HepG2 (cell line): ENCODE data around the gene CA14. TPM values are rescaled to one million over a fixed set of nuclear protein-coding genes. Genes with fewer than 3 reads are reported as not detected.

ENCODE experiments used
- CBX1 ChIP-seq: IDR thresholded peaks from one replicate; pipeline ENCODE4 v1.6.1; 2016; ENCODE audit warnings: antibody characterized with exemption, low read depth
- FOXA3 ChIP-seq: IDR thresholded peaks from 2 replicates; pipeline ENCODE4 v1.6.1; 2016; ENCODE audit warnings: missing genetic modification reagents, missing compliant biosample characterization
- GATAD1 ChIP-seq: IDR thresholded peaks from 2 replicates; pipeline ENCODE4 v1.6.1; 2016; ENCODE audit warnings: missing genetic modification reagents, missing compliant biosample characterization
- KLF11 ChIP-seq: IDR thresholded peaks from 2 replicates; pipeline ENCODE4 v1.6.1; 2016; ENCODE audit warnings: missing compliant biosample characterization
- KLF12 ChIP-seq: sonication (generic); formaldehyde crosslinking; IDR thresholded peaks from 2 replicates; pipeline ENCODE4 v1.4.0; 2020; ENCODE audit warnings: missing genetic modification reagents, borderline replicate concordance
- MAF1 ChIP-seq: sonication (generic); formaldehyde crosslinking; IDR thresholded peaks from 2 replicates; pipeline ENCODE4 v1.5.0; 2020; ENCODE audit warnings: missing genetic modification reagents, borderline replicate concordance
- MAFK ChIP-seq, 2 experiments: IDR thresholded peaks in 1 of 2; conservative IDR thresholded peaks in 1 of 2; 2 replicates each; pipeline ENCODE4 v1.6.1; 2011; ENCODE audit warnings: improper control_type of control experiment in 2 of 2, low read length in 2 of 2
- RBM22 ChIP-seq: fragments of 200-400 bp; formaldehyde crosslinking; optimal IDR thresholded peaks from 2 replicates; pipeline ENCODE3; 2017; ENCODE audit warnings: mild to moderate bottlenecking, low read length, moderate library complexity
- SAFB2 ChIP-seq: sonication (generic); formaldehyde crosslinking; IDR thresholded peaks from 2 replicates; pipeline ENCODE4 v1.5.1; 2020; ENCODE audit warnings: missing genetic modification reagents, low read depth, mild to moderate bottlenecking, borderline replicate concordance
- SRSF1 ChIP-seq: fragments of 200-400 bp; formaldehyde crosslinking; optimal IDR thresholded peaks from 2 replicates; pipeline ENCODE3; 2017; ENCODE audit warnings: mild to moderate bottlenecking, low read depth, low read length, moderate library complexity
- TSC22D2 ChIP-seq: sonication (generic); formaldehyde crosslinking; IDR thresholded peaks from 2 replicates; pipeline ENCODE4 v1.5.1; 2020; ENCODE audit warnings: missing genetic modification reagents, mild to moderate bottlenecking, borderline replicate concordance
- ZBTB21 ChIP-seq: sonication (generic); formaldehyde crosslinking; IDR thresholded peaks from 2 replicates; pipeline ENCODE4 v1.4.0; 2020; ENCODE audit warnings: missing genetic modification reagents
- ZFP82 ChIP-seq: sonication (generic); formaldehyde crosslinking; IDR thresholded peaks from 2 replicates; pipeline ENCODE4 v1.5.1; 2020; ENCODE audit warnings: mild to moderate bottlenecking, missing genetic modification reagents, borderline replicate concordance
- ZKSCAN1 ChIP-seq: fragments of 150-350 bp; IDR thresholded peaks from 2 replicates; pipeline ENCODE4 v1.6.1; 2014; ENCODE audit warnings: low read length
- ZNF260 ChIP-seq: sonication (generic); formaldehyde crosslinking; IDR thresholded peaks from 2 replicates; pipeline ENCODE4 v1.4.0; 2020; ENCODE audit warnings: missing genetic modification reagents, low read depth, mild to moderate bottlenecking, borderline replicate concordance
- ZNF292 ChIP-seq: sonication (generic); formaldehyde crosslinking; IDR thresholded peaks from 2 replicates; pipeline ENCODE4 v1.8.1; 2022; ENCODE audit warnings: mild to moderate bottlenecking, low read depth, missing genetic modification reagents, borderline replicate concordance
- ZNF446 ChIP-seq: sonication (generic); formaldehyde crosslinking; IDR thresholded peaks from 2 replicates; pipeline ENCODE4 v1.5.0; 2020; ENCODE audit warnings: mild to moderate bottlenecking, missing genetic modification reagents
- ZNF550 ChIP-seq: sonication (generic); formaldehyde crosslinking; IDR thresholded peaks from 2 replicates; pipeline ENCODE4 v1.4.0; 2020; ENCODE audit warnings: mild to moderate bottlenecking, missing genetic modification reagents, borderline replicate concordance
- ZNF552 ChIP-seq: sonication (generic); formaldehyde crosslinking; IDR thresholded peaks from 2 replicates; pipeline ENCODE4 v1.9.0; 2022; ENCODE audit warnings: missing genetic modification reagents, mild to moderate bottlenecking, borderline replicate concordance
- ZNF558 ChIP-seq: sonication (generic); formaldehyde crosslinking; IDR thresholded peaks from 2 replicates; pipeline ENCODE4 v1.9.0; 2022; ENCODE audit warnings: mild to moderate bottlenecking, missing genetic modification reagents, borderline replicate concordance
- ZNF713 ChIP-seq: sonication (generic); formaldehyde crosslinking; IDR thresholded peaks from 2 replicates; pipeline ENCODE4 v1.4.0; 2020; ENCODE audit warnings: mild to moderate bottlenecking, missing genetic modification reagents
- polyA plus RNA-seq, 8 experiments: library from polyadenylated mRNA; depleted of rRNA in 3 of 8; stranded (reverse) in 7 of 8; unstranded in 1 of 8; fragments of >200 nt; fragmentation: Illumina TruSeq in 4 of 8; extraction: Trizol in 4 of 8; gene quantifications; 2 replicates each; pipeline versions ENCODE4 v1.2.1 to v1.2.3, GENCODE V29; 2011 to 2016; ENCODE audit warnings: low read depth in 4 of 8, missing spikeins in 1 of 8, mixed read lengths in 1 of 8; ENCODE audit not compliant: insufficient read depth in 1 of 8
- total RNA-seq, 5 experiments: library from RNA; depleted of rRNA; stranded (reverse); fragments of >200 nt; fragmentation: Illumina TruSeq; extraction: Trizol; gene quantifications; 2 replicates each; pipeline ENCODE4 v1.2.3, GENCODE V29; 2016; ENCODE audit warnings: low read depth in 1 of 5
- TF ChIP-seq, protein P1 (sequence below): IDR thresholded peaks from 2 replicates; pipeline ENCODE4 v1.6.1; 2016; ENCODE audit warnings: missing biosample characterization, missing genetic modification reagents, low read depth
- TF ChIP-seq, protein P2 (sequence below): sonication (generic); formaldehyde crosslinking; IDR thresholded peaks from 2 replicates; pipeline ENCODE4 v1.4.0; 2020; ENCODE audit warnings: missing genetic modification reagents
- TF ChIP-seq, protein P3 (sequence below): IDR thresholded peaks from 2 replicates; pipeline ENCODE4 v1.6.1; 2016; ENCODE audit warnings: missing compliant biosample characterization, missing genetic modification reagents, borderline replicate concordance
- TF ChIP-seq, protein P4 (sequence below): sonication (generic); formaldehyde crosslinking; IDR thresholded peaks from 2 replicates; pipeline ENCODE4 v1.8.0; 2022; ENCODE audit warnings: mild to moderate bottlenecking, missing genetic modification reagents

The CA14 gene
- total and polyA plus RNA-seq, 2 of the 13 experiments (the other 11 are each of a cell fraction or from before 2014, with no cell fraction given) = 2.4 to 8.5 TPM

DNA sequence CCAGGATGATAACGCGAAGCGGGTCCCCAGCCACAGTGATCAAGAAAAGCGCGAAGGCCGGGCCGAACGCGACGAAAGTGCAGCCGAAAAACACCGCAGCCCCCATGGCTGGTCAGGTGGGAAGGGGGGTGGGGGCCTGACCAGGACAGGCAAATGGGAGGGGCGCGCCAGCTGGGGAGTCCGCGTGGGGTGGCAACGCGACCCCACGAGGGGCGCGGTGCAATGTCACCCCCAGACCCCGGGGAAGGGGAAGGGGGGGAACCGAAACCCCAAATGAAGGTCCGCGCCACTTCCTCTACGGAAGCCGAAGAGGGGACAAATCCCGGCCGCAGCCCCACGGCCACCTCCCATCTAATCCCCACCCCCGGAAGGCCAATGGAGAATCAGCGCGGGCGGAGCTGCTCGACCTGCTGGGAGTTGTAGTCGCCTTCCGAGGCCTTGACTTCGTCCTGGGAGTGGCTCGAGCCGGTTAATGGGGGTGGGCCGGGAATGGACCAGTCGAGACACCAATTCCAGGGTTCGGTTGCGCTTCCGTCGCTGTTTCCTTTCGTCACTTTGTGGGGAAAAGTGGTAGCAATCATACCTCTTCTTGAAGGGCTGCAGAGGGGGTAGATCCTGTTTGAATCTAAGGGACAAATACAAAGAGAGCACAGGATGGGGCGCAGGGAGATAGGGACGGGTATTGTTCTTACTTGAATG is 11.3 kb downstream of the CA14 start, which contains the start of gene APH1A (continued):
- TF ChIP-seq, protein P1, sequence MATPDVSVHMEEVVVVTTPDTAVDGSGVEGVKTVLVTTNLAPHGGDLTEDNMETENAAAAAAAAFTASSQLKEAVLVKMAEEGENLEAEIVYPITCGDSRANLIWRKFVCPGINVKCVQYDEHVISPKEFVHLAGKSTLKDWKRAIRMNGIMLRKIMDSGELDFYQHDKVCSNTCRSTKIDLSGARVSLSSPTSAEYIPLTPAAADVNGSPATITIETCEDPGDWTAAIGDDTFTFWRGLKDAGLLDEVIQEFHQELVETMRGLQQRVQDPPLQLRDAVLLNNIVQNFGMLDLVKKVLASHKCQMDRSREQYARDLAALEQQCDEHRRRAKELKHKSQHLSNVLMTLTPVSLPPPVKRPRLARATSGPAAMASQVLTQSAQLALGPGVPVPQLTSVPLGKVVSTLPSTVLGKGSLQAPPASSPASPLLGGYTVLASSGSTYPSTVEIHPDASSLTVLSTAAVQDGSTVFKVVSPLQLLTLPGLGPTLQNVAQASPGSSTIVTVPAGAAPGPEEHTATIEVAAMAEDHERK = peak; percentile 36; the same call in 1 of the 2 replicates
- TF ChIP-seq, protein P2, sequence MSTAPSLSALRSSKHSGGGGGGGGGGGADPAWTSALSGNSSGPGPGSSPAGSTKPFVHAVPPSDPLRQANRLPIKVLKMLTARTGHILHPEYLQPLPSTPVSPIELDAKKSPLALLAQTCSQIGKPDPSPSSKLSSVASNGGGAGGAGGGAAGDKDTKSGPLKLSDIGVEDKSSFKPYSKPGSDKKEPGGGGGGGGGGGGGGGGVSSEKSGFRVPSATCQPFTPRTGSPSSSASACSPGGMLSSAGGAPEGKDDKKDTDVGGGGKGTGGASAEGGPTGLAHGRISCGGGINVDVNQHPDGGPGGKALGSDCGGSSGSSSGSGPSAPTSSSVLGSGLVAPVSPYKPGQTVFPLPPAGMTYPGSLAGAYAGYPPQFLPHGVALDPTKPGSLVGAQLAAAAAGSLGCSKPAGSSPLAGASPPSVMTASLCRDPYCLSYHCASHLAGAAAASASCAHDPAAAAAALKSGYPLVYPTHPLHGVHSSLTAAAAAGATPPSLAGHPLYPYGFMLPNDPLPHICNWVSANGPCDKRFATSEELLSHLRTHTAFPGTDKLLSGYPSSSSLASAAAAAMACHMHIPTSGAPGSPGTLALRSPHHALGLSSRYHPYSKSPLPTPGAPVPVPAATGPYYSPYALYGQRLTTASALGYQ (CRISPR knock-in tag) = 0 out of 2 replicates have a peak, but pooled peaks have one; percentile 49
- TF ChIP-seq ZNF713 (CRISPR knock-in tag) (no peak), ZNF292 (CRISPR knock-in tag) (no peak), KLF12 (peak; percentile 97; the same call in 1 of the 2 replicates), ZBTB21 (CRISPR knock-in tag) (no peak), ZNF552 (CRISPR knock-in tag) (no peak), GATAD1 (CRISPR knock-in tag) (peak; percentile 93), ZKSCAN1 (no peak), ZFP82 (no peak), ZNF260 (CRISPR knock-in tag) (no peak), CBX1 (no peak), SAFB2 (CRISPR knock-in tag) (no peak), ZNF558 (CRISPR knock-in tag) (no peak), MAFK (conservative IDR thresholded peaks at IDR 0.05 in 1 of 2, IDR thresholded peaks at IDR 0.05 in 1 of 2; ENCODE audit: low read length in 2 of 2) (no peak), FOXA3 (CRISPR knock-in tag) (0 out of 2 replicates have a peak, but pooled peaks have one; percentile 7), KLF11 (CRISPR knock-in tag) (no peak; the same call in 1 of the 2 replicates), ZNF446 (no peak), RBM22 (no peak), ZNF550 (CRISPR knock-in tag) (no peak), TSC22D2 (CRISPR knock-in tag) (no peak), MAF1 (CRISPR knock-in tag) (no peak), SRSF1 (peak; percentile 89)
- TF ChIP-seq, protein P3, sequence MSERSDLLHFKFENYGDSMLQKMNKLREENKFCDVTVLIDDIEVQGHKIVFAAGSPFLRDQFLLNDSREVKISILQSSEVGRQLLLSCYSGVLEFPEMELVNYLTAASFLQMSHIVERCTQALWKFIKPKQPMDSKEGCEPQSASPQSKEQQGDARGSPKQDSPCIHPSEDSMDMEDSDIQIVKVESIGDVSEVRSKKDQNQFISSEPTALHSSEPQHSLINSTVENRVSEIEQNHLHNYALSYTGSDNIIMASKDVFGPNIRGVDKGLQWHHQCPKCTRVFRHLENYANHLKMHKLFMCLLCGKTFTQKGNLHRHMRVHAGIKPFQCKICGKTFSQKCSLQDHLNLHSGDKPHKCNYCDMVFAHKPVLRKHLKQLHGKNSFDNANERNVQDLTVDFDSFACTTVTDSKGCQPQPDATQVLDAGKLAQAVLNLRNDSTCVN (CRISPR knock-in tag) = no peak
- TF ChIP-seq, protein P4, sequence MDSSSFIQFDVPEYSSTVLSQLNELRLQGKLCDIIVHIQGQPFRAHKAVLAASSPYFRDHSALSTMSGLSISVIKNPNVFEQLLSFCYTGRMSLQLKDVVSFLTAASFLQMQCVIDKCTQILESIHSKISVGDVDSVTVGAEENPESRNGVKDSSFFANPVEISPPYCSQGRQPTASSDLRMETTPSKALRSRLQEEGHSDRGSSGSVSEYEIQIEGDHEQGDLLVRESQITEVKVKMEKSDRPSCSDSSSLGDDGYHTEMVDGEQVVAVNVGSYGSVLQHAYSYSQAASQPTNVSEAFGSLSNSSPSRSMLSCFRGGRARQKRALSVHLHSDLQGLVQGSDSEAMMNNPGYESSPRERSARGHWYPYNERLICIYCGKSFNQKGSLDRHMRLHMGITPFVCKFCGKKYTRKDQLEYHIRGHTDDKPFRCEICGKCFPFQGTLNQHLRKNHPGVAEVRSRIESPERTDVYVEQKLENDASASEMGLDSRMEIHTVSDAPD (CRISPR knock-in tag) = no peak
